Measurements from ENCODE around the gene POLR2J2.
"Not testable (repeated sequence)": the region's sequence is repeated elsewhere in the genome, so short reads cannot be mapped to it uniquely, and the experiment has no call there.

POLR2J2 gene

DNA sequence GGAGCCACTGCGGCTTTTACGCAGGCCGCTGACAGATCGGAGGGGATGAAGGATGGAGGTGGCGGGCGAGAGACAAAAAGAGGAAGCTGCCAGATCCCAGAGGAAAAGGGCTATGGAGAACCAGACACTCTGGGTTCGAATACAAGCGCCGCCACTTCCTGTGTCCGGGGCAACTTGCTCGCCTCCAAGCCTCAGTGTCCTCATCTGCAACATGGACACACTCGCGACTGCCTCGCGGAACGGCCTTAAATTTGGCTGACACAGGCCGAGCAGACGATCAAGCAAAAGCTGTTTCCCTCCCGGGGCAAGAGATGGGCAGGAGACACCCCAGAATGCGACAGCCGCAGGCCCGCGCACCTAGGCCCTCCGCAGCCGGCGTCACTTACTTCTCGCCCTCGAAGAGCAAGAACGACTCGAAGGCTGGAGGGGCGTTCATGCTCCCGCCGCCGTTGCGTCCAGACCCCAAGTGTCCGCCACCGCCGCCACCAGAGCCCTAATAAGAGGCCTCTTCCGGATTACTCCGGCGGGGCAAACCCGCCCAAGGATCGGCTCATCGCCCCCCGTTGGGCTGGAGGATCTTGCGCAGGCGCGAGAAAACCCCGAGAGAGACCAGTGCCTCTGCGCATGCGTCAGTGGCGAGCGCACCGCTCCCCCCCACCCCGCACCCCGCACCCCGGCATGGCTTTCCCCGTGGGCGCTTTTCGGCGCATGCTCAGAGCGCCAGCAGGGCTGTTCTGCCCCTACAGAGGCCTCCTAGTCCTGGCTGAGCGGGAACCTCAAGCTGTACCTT lies at the start of gene POLR2J2:
TSS of gene POLR2J2 (minus strand) at position 498 of the 790 bp plus-strand sequence. CDS start at position 436, 62 bp downstream.
- peak; percentile 61 for DNase-seq

DNA sequence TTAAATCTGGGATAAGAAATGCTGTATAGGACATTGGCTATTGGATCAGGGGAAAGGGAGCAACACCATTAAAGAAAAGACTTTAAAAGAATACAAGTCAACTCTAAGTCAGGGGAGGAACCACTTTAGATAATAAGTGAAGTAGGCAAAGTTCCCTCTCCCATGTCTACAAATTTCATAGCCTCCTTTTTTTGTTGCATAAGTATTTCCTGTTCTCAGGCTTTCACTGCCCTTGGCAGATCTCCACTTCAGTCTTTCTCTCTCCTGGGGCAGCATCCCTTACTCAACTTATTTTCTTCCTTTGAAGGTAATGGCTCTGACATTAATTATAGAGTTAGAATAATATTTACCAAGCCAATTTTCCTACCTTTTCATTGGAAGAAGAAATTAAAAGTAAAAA lies 47.0 kb upstream of the POLR2J2 start:
- DNase-seq, result peak; percentile 41

DNA sequence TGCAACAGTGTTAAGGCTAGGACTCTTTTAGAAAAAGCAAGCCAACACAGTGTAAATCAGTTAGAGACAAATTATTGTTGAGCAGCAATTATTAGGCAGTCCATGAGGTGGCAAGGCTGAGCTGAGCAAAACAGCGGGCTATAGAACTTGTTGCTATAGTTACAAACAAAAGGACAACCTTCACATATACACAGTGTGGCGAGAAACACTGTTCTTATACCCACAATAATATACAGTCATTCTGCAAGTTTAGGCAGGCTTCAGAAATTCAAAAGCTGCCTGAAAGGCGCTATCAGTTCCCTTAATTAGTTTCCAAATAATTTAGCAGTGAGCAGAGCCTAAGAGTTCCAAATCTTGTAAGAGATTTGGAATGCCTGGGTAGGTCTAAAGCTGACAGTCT lies 44.3 kb upstream of the POLR2J2 start:
- peak; percentile 2 for DNase-seq

DNA sequence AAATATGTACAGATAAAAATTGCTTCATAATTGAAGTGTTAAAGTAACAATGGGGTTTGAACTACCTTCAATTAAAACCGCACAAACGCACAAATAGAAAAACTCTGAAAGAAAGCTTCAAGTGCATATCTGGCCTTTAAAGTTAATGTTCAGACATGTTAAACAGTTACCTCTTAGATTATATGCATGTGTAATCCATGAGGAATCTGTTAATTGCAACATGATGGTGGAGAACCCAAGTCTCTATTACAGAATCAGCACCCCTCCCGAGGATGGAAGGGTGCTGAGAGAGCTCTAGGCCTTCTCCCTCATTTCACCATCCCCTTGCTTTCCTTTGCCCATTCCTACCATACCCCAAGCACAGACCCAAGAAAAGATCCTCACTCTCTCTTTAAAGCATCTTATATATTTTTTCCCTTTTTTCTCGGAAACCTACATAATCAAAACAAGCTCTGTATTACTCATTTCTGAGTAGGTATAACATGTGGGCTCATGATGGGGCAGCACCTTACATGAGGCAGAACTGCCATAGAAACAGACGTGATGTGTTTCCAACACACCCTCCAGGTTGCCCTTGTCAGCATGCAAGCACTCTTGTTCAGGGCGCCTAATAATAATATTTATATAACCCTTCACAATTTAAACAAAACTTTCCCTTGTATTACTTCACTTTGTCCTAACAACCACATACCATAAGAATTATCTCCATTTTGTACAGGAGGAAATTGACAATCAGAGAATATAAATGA lies 43.5 kb upstream of the POLR2J2 start:
- DNase-seq, result not testable (repeated sequence)

DNA sequence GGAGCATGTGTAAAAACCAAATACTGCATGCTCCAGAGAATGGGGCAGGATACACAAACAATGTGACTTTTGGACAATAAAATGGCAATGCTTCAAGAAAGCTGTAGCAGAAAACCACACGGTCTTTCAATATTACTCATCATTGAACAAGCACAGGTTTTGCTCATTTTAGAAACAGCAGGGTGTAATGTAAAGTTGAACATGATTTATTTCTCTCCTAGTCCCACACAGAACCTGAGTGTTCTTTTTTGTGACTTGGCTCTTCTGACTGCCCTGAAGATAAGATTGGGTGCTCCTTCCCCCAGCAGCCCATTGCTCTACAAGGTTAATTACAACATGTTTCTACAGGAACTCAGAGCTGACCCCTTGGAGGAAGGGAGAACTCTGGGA lies 42.2 kb upstream of the POLR2J2 start:
- DNase-seq, result not testable (repeated sequence)

DNA sequence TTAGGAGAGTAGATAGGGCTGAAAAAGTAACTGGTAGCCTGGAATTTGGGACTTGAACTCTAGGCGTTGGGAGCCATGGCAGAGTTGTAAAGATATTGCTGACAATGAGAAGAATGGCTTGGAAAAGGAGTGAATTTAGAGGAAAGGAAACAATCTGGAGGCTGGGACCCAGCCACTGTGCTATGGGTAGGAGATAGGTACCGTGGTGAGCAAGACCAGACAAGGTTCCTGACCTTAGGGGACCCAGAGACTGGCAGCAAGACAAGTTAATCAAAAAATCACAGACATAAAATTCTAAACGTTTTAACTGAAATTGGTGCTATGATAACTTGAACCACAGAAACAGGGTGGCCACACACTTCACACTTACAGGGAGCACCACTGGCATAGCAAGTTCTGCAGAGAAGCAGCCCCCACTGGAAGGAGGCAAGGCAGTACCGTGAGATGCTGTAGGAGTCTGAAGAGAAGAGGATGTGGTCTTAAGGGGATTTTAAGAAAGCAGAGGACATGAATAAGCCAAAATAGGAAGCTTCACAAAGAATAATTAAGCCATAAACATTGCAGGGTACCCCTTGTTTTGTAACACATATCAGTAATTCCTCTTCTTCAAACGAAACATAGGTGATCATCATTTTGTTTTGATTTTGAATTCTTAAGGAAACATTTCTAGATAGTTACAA lies 41.7 kb upstream of the POLR2J2 start:
- peak; percentile 80 for DNase-seq

DNA sequence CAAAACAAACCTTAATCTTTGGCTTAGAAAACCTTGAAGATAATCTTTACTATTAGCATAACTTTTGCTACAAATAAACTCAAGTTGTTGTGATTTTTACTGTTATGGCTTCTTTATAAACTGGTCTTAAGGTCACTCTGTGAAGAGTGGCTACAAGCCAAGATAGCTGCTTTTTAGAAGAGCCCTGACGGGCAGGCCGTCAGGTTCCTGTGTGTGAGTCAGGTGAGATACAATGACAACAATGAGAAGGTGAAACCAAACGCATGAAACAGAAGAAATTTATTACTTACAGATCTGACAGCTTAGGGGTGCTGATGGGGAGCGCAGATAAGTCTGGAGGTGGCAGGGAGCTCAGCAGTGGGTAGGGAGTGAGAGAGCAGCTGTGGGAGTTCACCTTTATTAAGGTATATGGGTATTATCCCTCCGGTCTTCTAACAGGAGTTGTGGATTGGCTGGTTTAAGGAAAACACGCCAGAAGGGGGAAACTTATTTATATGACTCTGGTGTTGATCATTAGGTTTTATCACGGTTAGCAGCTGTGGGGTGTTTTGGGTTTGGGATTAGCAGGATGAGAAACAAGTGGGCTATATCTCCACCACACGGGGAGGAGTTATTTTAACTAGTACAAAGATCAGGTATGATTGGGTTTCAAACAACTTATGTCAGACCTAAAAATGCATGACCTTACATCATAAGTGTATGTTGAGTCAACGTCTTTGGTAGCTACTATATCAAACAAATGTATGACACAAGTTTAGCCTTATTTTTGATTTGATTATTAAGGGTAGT lies 27.7 kb upstream of the POLR2J2 start:
- DNase-seq, result not testable (repeated sequence)

DNA sequence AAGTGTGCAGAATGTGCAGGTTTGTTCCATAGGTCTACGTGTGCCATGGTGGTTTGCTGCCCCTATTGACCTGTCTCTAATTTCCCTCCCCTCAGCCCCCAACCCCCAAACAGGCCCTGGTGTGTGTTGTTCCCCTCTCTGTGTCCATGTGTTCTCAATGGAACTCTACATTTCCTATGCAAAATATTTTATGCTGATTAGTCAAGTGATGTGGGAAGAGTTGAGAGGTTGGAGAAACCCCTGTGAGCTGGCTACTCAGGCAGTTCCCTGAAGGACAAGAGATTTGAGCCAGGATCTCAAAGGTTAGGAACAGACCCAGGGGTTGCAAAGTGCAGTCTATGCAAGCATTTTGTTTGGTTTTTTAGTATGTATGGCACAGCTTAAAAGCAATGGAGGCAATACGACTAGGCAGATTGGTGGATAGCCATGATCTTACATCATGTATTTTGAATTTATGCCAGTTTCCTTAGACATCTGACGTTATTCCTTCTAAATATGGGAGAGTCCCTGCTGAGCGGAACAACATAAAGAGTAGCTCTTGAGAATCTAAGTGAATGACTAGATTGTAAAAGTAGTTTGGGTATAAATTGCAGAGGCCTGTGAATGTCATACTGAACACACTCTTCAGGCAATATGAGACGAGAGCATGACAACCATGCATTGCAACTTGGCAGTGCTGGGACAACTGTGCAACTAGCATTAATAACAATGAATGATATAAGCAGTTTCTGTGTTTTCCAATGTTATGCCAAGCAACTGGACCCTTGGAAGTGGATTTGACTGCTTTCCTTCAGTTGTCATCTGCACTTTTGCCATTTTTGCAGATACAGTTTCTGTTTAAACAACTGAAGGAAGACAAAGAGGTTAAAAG lies 26.4 kb upstream of the POLR2J2 start:
- not testable (repeated sequence) for DNase-seq

DNA sequence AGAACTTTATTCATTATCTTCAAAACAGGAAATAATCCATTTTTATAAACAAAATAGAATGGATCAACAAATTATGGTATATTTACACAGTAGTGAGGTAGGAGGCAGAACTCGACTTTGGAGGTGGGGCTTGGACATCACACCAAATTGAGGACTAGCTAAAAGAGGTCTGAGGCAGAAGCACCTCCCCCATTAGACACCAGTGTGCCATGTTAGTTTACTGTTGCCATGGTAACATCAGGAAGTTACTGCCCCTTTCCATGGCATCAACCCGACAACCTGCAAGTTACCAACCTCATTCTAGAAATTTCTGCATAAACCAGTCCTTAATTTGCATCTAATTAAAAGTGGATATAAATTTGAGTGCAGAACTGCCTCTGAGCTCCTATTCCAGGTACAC lies 24.5 kb upstream of the POLR2J2 start:
- DNase-seq, result not testable (repeated sequence)

DNA sequence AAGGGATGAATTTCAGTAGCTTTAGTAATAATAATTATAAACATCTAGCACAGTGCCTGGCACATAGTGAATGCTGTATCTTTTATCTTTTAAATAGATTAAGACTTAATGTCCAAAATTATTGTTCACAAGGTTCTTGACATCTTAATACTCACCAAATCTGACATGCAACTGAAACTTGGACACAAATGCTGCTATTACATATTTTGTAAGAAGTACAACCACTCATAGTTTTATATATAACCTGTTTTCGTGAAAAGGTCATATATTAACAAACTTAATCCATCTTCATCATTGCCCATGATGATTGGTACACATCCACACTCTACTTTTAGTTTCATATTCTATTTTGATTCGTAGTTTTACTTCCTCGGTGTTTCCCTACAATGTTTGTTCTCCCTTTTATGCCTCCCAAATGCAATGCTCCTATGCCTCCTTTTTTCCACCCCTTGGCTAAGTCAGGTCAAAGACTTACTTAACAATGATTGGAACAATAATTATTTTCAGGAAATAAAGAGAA lies 23.6 kb upstream of the POLR2J2 start:
- peak; percentile 59 for DNase-seq

DNA sequence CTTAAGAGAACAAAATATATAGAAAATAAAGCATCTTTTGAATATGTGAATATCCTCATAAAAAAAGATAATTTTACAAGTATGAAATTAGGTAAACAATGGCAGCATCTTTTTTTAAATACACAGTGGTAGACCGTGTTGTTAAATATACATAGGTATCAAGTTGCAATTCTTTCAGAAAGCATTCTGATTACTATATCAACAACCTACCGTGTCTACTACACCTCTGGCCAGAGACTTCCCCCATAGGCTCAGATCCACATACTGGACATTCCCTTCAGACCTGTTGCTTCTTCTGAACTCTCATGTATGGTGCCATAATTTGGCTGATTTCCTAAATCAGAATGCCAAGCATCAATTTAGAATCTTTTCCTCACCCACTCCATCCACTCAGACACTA lies 22.5 kb upstream of the POLR2J2 start:
- DNase-seq, result not testable (repeated sequence)

DNA sequence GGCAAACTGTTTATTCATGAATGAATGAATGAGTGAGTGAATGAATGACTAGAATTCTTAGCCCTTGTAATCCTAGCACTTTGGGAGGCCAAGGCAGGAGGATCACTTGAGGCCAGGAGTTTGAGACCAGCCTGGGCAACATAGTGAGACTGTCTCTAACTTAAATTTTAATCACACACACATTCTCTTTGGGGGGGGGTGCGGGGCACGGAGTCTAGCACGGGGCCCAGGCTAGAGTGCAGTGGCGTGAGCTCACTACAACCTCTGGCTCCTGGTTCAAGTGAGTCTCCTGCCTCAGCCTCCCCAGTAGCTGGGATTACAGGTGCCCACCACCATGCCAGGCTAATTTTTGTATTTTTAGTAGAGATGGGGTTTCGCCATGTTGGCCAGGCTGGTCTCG lies 19.1 kb upstream of the POLR2J2 start:
- not testable (repeated sequence) for DNase-seq

DNA sequence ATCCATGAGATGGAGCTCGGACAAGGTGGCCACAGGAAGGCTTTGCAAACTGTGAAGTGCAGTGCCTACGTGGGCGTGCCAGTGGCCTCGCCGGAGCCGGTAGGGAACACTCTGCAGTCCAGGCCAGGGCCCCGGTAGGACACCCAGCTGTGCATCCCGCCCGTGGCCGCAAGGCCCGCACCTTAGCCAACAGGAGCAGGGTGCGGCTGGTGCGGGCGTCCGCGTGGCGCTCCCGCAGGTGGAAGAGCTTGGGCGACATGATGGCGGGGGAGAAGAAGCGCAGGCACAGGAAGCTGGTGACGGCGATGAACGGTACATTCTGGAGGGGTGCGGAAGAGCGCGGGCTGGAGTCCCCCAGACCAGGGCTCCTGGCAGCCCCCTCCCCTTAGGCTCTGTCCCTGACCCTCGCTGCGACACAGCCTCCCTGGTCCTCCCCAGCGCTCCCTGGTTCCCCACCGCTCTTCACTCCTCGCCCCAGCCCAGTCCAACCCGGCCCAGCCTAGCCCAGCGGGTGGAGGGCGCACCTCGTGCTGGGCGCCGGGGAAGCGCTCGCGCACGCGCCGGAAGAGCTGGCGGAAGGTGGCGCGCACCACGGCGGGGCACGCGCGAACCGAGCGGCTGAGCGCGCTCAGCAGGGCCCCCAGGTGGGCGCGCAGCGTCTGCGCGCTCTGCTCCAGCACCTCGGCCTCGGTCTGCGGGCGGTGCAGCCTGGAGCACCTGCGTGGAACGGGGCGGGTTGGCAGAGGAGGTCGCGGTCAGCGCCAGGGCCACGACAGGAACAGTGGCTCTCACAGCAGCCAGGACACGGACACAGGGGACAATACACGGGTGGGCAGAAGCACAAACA lies 18.2 kb upstream of the POLR2J2 start:
- DNase-seq, result not testable (repeated sequence)

DNA sequence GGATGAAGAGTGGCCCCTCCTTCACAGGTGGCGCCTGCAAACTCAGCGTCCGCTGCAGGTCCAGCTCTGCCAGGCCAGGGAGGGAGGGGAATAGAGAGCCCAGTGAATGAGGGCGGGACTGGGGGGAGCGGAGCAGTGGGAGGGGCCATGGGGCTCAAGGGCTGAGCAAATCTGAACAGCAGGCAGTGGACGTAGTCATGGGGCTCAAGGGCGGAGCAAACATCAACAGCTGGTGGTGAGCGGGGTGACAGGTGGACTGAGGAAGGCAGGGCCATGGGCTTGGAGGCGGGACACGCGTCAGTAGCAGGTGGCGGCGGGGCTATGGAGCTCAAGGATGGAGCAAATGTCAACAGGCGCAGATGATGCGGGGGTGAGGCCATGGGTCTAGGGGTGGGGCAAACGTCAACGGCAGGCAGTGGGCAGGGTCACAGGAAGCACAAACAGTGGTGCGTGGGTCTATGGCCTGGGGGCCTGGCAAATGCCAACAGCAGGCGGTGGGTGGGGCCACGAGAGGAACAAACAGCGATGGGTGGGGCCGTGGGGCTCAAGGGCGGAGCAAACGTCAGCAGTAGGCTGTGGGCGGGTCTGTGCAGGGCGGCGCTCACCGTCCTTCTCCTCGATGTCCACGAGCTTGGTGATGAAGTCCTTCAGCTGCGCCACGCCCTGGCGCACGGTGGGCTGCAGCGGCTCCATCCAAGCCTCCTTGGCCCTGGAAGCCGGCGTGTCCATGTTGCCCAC lies 17.0 kb upstream of the POLR2J2 start:
- DNase-seq, result not testable (repeated sequence)

DNA sequence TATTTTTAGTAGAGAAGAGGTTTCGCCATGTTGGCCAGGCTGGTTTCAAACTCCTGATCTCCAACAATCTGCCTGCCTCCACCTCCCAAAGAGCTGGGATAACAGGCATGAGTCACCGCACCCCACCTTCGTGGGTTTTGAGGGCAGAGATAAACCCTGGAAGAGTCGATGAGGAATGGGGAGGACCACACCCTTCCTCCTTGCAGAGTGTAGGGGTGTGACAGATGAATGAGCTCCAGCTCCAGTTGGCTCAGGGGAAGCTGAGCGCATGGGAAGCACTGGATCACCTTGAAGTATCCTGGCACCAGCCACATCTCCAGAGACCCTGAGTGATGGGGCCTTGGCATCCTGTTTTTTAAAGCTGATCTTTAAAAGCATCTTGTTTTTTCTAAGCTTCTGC lies 11.1 kb upstream of the POLR2J2 start:
- DNase-seq, result not testable (repeated sequence)

DNA sequence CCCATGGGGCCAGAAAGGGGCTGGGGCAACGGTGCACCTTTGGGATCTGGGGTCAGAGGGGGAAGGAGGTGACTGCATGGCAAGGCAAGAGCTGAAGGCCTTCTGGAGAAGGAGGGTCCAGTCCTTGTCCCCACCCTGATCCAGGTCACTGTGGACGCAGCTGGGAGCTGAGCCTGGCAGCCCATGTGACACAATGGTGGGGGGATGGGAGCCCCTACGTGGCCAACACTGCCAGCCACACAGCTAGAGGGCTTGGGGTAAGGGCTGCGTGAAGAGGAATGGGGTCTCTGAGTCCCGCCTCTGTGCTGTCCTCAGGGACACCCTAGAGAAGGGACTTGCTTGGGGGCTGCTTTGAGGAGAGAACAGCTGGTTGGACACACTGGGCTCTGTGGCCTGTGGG lies 9.3 kb upstream of the POLR2J2 start:
- DNase-seq, result not testable (repeated sequence)

DNA sequence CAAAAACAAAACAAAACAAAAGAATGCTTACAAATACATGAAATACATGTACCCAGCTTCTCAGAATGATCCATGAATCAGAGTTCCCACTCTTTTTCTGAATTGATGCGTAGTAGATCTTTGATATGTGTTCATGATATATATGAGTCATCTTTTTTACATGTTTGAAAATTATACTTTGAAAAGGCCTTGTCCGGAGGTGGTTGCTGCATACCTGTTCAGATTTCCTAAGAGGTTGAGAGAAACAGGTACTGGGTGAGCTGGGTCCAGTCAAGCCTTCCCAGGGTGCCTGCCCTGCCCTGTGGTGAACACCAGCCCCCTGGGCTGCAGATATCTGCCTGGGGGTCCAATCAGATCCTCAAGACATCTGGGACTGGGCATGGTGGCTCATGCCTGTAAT lies 4.1 kb upstream of the POLR2J2 start:
- DNase-seq, result not testable (repeated sequence)

DNA sequence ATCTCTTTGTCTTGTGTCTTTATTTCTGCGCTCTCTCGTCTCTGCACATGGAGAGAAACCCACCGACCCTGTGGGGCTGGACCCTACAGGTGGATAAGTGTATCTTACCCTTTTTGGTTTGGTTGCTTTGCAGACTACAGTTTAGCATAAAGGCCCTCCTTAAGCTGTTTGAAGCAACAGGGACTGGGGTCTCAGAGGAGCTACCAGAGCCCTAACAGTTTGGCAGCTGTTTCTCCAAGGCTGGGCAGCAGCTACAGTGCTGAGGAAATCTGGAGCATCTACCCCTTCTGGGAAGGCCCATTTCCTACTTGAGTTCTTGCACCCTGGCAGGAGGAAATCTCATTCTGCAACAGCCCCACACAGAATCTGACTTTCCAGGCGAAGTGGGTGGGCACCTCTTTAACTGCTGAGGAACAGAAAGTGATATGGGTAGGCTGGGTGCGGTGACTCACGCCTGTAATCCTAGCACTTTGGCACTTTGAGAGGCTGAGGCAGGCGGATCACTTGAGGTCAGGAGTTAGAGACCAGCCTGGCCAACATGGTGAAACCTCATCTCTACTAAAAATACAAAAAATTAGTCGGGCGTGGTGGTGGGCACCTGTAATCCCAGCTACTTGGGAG lies 2.1 kb upstream of the POLR2J2 start:
- DNase-seq, result not testable (repeated sequence)

DNA sequence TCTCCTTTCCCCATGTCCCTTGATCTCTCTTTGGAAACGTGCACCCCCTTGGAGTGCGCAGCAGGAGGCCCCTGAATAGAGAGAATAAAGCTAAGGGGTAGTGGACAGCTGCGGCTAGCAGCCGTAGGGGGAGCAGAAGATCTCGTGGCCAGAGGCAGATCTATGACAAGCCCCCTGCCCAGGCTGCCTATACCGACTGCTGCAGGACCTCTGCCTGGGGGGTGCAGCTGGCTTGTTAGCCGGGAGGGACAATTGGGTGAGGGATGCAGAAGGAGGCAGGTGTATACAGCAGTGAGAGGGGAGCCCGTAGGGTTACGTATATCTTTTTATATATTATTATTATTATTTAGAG lies 469 bp upstream of the POLR2J2 start:
- not testable (repeated sequence) for DNase-seq
